ENCODE results near the gene TOM1L2. TPM values are rescaled to one million over a fixed set of nuclear protein-coding genes. Genes with fewer than 3 reads are reported as not detected.

TOM1L2 gene
- total and polyA plus RNA-seq, 2 experiments from 2014 or later, result 21.5 to 29.6 TPM

GRCh38 chr17:17981330-17981729 is 9.1 kb upstream of the TOM1L2 start:
- 93% methylated on average over 9 of the region's 9 CpGs for WGBS (ENCODE audit: low lambda C conversion rate, missing lambda C conversion rate)
- H3K36me3 ChIP-seq (replicated peaks; ENCODE audit: insufficient read depth, low read depth), result no peaks in the 10 kb centered on the region
- H3K27ac ChIP-seq, result no peak overlapping the region
- no peaks in the 10 kb centered on the region for H3K79me2 ChIP-seq
- H4K20me1 ChIP-seq (ENCODE audit: insufficient read depth, poor library complexity, severe bottlenecking), result no peaks in the 10 kb centered on the region
- no peak overlapping the region for H3K4me3 ChIP-seq
- no peaks in the 10 kb centered on the region for H3K27me3 ChIP-seq
- no peak overlapping the region for H2AFZ ChIP-seq
- no peak for DNase-seq (ENCODE audit: low spot score)
- no peaks in the 10 kb centered on the region for H3K9me3 ChIP-seq (ENCODE audit: low read depth)
- H3K9me2 ChIP-seq (replicated peaks; ENCODE audit: insufficient read depth), result no peaks in the 10 kb centered on the region
- TF ChIP-seq CTCF (IDR thresholded peaks at IDR 0.05; ENCODE audit: poor library complexity), result no peak
- no peak overlapping the region for H3K4me2 ChIP-seq
- no peaks in the 10 kb centered on the region for H3K4me1 ChIP-seq (ENCODE audit: insufficient read depth)

GRCh38 chr17:17979778-17980177 is 7.6 kb upstream of the TOM1L2 start:
- Histone ChIP-seq H3K9me2 (replicated peaks; ENCODE audit: insufficient read depth) (no peaks in the 10 kb centered on the region), H3K36me3 (replicated peaks; ENCODE audit: insufficient read depth, low read depth) (no peaks in the 10 kb centered on the region), H3K79me2 (no peaks in the 10 kb centered on the region), H3K27ac (no peak overlapping the region), H3K4me2 (no peak overlapping the region), H3K4me1 (ENCODE audit: insufficient read depth) (no peaks in the 10 kb centered on the region), H3K4me3 (no peak overlapping the region), H3K9me3 (ENCODE audit: low read depth) (no peaks in the 10 kb centered on the region), H2AFZ (no peak overlapping the region), H4K20me1 (ENCODE audit: insufficient read depth, poor library complexity, severe bottlenecking) (no peaks in the 10 kb centered on the region), H3K27me3 (no peaks in the 10 kb centered on the region)
- TF ChIP-seq EZH2phosphoT487 (IDR thresholded peaks at IDR 0.05; ENCODE audit: low read depth, severe bottlenecking, unreplicated experiment), result no peak
- no peak for TF ChIP-seq CTCF (IDR thresholded peaks at IDR 0.05; ENCODE audit: poor library complexity)
- no peak for TF ChIP-seq EZH2 (IDR thresholded peaks at IDR 0.05; ENCODE audit: borderline replicate concordance)
- WGBS (ENCODE audit: low lambda C conversion rate, missing lambda C conversion rate), result 85% methylated on average over 2 of the region's 3 CpGs
- DNase-seq (ENCODE audit: low spot score), result no peak

DNA sequence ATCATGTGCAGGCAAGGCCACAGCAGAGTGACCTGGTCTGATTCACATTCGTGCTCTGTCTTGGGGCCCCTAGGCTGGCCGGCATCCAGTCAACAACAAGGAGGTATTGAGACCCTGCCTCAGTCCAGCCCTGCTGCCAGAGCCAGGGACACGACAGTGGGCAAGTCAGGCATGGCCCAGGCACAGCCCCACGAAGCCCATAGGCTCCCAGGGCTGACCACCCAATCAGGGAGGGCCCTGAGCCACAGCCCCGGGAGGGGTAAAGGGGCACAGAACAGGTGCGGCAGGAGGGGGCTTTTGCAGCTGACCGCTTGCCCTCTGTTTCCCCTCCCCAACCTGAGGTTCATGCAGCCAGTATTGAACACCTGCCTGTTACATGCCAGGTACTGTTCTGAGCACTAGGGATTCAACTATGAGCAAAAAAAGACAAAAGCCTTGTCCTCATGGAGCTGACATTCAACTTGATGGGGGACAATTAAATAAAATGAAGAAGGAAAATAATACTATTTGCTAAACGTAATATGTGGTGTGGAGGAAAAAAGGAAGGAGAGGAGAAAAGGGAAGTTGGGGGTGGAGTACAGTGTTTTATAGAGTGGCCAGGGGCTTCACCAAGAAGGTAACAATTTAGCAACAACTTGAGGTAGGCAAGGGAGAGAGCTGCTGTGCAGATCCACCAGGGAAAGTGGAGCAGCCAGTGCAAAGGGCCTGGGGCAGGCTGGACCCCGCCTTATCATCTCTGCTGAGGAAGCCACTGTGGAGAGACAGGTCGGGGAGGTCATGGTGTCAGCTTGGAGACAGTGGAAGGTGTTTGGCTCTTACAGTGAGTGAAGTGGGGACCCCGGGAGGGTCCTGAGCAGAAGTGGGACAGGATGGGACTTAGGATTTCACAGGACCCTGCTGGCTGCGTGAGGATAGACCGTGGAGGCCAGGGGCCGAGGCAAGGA is 6.6 kb upstream of the TOM1L2 start:
- no peaks in the 10 kb centered on the region for H3K9me3 ChIP-seq (ENCODE audit: low read depth)
- H2AFZ ChIP-seq, result no peak overlapping the region
- DNase-seq (ENCODE audit: low spot score), result no peak
- H4K20me1 ChIP-seq (ENCODE audit: insufficient read depth, poor library complexity, severe bottlenecking), result no peaks in the 10 kb centered on the region
- no peak overlapping the region for H3K27ac ChIP-seq
- WGBS (ENCODE audit: low lambda C conversion rate, missing lambda C conversion rate), result 87% methylated on average over 14 of the region's 14 CpGs
- H3K36me3 ChIP-seq (replicated peaks; ENCODE audit: insufficient read depth, low read depth), result no peaks in the 10 kb centered on the region
- H3K79me2 ChIP-seq, result no peaks in the 10 kb centered on the region
- no peak overlapping the region for H3K4me2 ChIP-seq
- no peaks in the 10 kb centered on the region for H3K4me1 ChIP-seq (ENCODE audit: insufficient read depth)
- no peak overlapping the region for H3K4me3 ChIP-seq
- no peaks in the 10 kb centered on the region for H3K9me2 ChIP-seq (replicated peaks; ENCODE audit: insufficient read depth)
- H3K27me3 ChIP-seq, result no peaks in the 10 kb centered on the region
- TF ChIP-seq CTCF (IDR thresholded peaks at IDR 0.05; ENCODE audit: poor library complexity), result no peak
- no peak for TF ChIP-seq EZH2 (IDR thresholded peaks at IDR 0.05; ENCODE audit: borderline replicate concordance)
- no peak for TF ChIP-seq EZH2phosphoT487 (IDR thresholded peaks at IDR 0.05; ENCODE audit: low read depth, severe bottlenecking, unreplicated experiment)
